ENCODE measurements around the gene AHCTF1.
"Not testable (repeated sequence)": the region's sequence is repeated elsewhere in the genome, so short reads cannot be mapped to it uniquely, and the experiment has no call there.

Gene AHCTF1

DNA sequence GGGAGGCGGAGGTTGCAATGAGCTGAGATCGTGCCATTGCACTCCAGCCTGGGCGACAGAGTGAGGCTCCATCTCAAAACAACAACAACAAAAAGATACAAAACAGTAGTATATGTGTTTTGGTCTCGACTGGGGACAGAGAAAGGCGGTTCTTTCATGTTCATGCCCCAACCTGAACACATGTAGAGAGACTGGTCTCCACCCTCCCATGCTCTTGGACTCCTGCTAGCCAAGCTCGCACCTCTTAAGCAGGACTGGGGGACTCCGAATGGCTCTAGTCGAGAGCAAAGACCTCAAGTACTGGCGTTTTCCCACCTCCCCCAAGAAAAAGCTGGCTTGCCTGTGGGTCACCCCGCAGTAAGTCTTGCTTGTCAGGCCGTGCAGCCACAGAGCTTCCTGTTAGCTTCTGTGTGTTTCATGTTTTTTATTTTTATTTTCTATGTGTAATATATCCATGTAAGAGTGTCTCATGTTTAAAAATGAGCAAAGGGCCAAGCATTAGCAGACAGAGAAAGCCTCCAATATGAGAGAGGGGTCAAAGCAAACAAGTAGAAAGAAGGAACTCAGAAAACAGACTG lies 116.0 kb downstream of the AHCTF1 start:
- Histone ChIP-seq H3K27ac (no peak overlapping the region), H3K4me3 (no peak overlapping the region), H3K9me3 (no peaks in the 10 kb centered on the region), H3K36me3 (no peaks in the 10 kb centered on the region), H3K4me1 (no peaks in the 10 kb centered on the region), H3K27me3 (no peaks in the 10 kb centered on the region)
- intact Hi-C loops (cut with DNase I; ENCODE audit: low total_unique reads), result no loop called here
- TF ChIP-seq, protein P1, sequence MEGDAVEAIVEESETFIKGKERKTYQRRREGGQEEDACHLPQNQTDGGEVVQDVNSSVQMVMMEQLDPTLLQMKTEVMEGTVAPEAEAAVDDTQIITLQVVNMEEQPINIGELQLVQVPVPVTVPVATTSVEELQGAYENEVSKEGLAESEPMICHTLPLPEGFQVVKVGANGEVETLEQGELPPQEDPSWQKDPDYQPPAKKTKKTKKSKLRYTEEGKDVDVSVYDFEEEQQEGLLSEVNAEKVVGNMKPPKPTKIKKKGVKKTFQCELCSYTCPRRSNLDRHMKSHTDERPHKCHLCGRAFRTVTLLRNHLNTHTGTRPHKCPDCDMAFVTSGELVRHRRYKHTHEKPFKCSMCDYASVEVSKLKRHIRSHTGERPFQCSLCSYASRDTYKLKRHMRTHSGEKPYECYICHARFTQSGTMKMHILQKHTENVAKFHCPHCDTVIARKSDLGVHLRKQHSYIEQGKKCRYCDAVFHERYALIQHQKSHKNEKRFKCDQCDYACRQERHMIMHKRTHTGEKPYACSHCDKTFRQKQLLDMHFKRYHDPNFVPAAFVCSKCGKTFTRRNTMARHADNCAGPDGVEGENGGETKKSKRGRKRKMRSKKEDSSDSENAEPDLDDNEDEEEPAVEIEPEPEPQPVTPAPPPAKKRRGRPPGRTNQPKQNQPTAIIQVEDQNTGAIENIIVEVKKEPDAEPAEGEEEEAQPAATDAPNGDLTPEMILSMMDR (IDR thresholded peaks at IDR 0.05), result no peak
- DNase-seq, result no peak

DNA sequence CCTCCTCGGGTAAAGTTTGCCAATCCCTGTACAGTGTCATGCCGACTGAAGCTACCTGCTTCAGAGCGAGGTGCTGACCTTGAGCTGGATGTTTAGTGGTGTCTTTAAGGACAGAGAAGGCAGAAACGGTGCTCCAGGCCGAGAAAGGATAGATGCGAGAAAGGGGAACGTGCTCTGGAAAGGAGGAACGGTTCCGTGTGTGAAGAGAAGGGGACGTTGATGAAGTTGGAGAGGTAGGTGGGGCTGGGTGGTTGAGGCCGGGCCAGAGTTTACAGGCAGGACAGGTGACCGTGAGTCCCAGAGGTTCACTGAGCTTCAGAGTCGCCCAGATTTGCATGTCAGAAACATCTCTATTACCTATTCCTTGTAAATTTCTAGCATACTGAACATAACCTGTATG lies 116.9 kb downstream of the AHCTF1 start:
- no peaks in the 10 kb centered on the region for H3K4me1 ChIP-seq
- no peak for DNase-seq

DNA sequence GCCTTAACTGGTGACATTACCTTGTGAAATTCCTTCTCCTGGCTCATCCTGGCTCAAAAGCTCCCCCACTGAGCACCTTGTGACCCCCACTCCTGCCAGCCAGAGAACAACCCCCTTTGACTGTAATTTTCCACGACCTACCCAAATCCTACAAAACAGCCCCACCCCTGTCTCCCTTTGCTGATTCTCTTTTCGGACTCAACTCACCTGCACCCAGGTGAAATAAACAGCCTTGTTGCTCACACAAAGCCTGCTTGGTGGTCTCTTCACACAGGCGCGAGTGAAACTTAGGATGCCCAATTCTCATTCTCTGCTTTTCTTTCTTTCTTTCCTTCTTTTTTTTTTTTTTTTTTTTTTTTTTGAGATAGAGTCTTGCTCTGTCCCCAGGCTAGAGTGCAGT lies 118.4 kb downstream of the AHCTF1 start:
- H3K36me3 ChIP-seq; H3K9me3 ChIP-seq; H3K27me3 ChIP-seq; H3K4me3 ChIP-seq; intact Hi-C loops (cut with DNase I; ENCODE audit: low total_unique reads); DNase-seq; H3K27ac ChIP-seq; H3K4me1 ChIP-seq: not testable (repeated sequence)

More for the DNA sequence above, 116.9 kb downstream of the AHCTF1 start:
- TF ChIP-seq, protein P1 (IDR thresholded peaks at IDR 0.05), result no peak
- Histone ChIP-seq H3K9me3 (no peaks in the 10 kb centered on the region), H3K27me3 (no peaks in the 10 kb centered on the region), H3K4me3 (no peak overlapping the region), H3K27ac (no peak overlapping the region), H3K36me3 (no peaks in the 10 kb centered on the region)
- intact Hi-C loops (cut with DNase I; ENCODE audit: low total_unique reads), result no loop called here

DNA sequence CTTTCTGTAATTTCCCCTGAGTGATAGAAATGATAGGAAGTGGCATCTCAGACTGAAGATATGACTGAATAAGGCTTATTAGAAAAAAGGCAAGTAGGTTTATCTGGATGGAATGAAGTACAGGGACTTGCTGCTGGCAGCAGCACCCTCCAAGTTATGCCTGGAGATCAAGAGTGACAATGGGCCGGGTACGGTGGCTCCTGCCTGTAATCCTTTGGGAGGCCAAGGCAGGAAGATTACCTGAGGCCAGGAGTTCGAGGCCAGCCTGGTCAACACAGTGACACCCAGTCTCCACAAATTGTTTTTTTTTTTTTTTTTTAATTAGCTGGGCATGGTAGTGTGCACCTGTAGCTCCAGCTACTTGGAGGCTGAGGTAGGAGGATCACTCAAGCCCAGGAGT lies 119.8 kb downstream of the AHCTF1 start:
- TF ChIP-seq, protein P1 (IDR thresholded peaks at IDR 0.05), result no peak
- intact Hi-C loops (cut with DNase I; ENCODE audit: low total_unique reads), result no loop called here

DNA sequence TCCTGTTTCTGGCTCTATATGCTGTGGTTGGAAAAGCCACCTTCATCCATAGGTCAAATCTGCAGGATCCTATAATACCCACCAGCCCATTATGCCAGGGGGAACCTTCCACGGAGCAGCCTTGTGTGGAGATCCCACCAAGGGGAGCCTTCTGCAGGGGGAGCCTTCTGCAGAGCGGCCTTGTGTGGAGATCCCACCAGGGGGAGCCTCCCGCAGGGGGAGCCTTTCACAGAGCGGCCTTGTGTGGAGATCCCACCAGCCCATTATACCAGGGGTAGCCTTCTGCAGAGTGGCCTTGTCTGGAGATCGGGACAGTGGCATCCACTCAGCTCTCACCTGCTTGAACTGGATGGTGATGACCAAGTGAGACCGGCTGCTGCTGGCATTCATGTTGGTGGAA lies 122.3 kb downstream of the AHCTF1 start:
- intact Hi-C loops (cut with DNase I; ENCODE audit: low total_unique reads), result no loop called here
- Histone ChIP-seq H3K27ac (no peak overlapping the region), H3K36me3 (no peaks in the 10 kb centered on the region), H3K27me3 (no peaks in the 10 kb centered on the region), H3K4me3 (no peak overlapping the region), H3K4me1 (no peaks in the 10 kb centered on the region), H3K9me3 (no peaks in the 10 kb centered on the region)
- TF ChIP-seq, protein P1 (IDR thresholded peaks at IDR 0.05), result no peak
- DNase-seq, result no peak

More for the DNA sequence above, 119.8 kb downstream of the AHCTF1 start:
- Histone ChIP-seq H3K9me3 (no peaks in the 10 kb centered on the region), H3K27me3 (no peaks in the 10 kb centered on the region), H3K27ac (no peak overlapping the region), H3K4me3 (no peak overlapping the region), H3K4me1 (no peaks in the 10 kb centered on the region), H3K36me3 (no peaks in the 10 kb centered on the region)
- DNase-seq, result no peak

DNA sequence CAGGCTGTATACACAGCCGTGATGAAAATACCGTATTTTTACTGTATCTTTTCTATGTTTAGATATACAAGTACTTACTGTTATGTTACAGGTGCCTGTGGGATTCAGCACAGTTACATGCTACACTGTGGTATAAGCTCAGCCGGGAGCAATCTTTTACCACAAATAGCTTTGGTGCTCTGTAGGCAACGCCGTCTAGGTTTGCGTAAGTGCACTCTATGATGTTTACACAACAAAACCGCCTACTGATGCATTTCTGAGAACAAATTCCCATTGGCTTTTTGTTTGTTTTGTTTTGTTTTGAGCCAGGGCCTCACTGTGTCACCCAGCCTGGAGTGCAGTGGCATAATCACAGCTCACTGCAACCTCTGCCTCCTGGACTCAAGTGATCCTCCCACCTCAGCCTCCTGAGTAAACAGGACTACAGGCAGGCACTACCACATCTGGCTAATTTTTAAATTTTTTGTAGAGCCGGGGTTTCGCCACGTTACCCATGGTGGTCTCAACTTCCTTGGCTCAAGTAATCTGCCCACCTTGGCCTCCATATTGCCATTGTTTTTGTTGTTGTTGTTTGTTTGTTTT lies 126.5 kb downstream of the AHCTF1 start:
- Histone ChIP-seq H3K9me3 (peaks cover 0 to 7% (median 0%) of the 10 kb centered on the region in 3 donors), H3K27me3 (no peaks in the 10 kb centered on the region), H3K27ac (no peak overlapping the region), H3K4me1 (no peaks in the 10 kb centered on the region), H3K4me3 (no peak overlapping the region), H3K36me3 (no peaks in the 10 kb centered on the region)
- TF ChIP-seq, protein P1 (IDR thresholded peaks at IDR 0.05), result no peak
- intact Hi-C loops (cut with DNase I; ENCODE audit: low total_unique reads), result no loop called here
- no peak for DNase-seq

All from tibial artery (tissue), 4 donors.